ENCODE results near the gene C6orf15.

Gene C6orf15

DNA sequence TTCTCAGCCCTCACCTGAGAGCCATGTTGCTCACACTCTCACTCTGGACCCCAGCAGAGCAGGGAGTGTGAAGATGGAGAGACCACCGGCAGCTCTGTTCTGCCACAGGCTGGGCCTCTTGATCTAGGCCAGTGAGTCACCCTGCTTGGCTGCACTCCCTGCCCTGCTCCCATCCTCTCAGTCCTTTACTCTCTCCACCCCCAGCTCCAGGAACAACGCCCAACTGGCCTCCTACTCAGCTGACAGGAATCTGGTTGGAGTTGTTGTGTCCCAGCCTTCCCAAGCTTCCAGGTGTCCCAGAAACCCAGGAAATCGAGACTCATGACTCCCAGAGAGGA, 2.1 kb upstream of the C6orf15 start, which contains the start of gene PSORS1C1:
PSORS1C1 (plus strand) TSS at position 260 of the 338 bp plus-strand sequence. CDS start 14,833 bp downstream, outside the sequence.
- no peaks in the 10 kb centered on the region for H3K36me3 ChIP-seq (ENCODE audit: control insufficient read depth, insufficient read depth, low read length)
- H3K27ac ChIP-seq (ENCODE audit: low read depth, low read length): peak within 1 kb of the TSS; percentile 83
- peaks cover 3% of the 10 kb centered on the region for H3K27me3 ChIP-seq (ENCODE audit: control insufficient read depth, insufficient read depth, low read length)
- H3K4me1 ChIP-seq (ENCODE audit: control insufficient read depth, insufficient read depth, low read length): peaks cover 22% of the 10 kb centered on the region
- no peak within 1 kb of the TSS for H3K9ac ChIP-seq (ENCODE audit: low read length)
- H3K4me3 ChIP-seq (ENCODE audit: low read length): peak within 1 kb of the TSS; percentile 48

DNA sequence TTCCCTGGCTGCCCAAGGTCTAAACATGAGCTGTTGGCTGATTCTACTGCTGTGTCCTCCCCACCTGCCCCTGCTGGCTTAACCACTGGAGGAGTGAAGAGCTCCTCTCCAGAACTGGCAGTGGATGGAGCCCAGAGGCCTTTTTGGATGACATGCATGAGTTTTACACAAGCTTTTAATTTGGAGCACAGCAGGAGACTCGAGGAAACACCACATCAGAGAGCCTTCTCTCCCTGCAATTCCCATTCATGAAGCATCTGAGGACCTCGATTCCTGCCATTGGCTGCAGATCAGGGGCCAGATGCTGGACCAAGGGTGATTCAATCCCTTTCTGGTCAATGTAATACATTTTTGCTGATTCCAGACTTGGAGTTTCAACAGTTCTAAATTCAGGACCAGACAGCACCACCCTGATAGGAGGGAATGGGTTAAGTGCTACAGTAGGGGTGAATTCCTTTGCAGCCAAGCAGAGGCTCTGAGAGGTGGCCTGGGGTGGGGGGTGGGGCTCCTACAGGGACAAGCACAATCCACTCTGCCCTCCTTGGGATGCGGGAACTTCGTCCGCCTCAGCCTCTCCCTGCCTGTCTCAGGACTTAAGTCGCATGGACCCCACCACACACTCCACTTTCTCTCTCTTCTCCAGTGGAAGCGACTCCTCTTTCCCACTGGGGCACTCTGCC, 1.6 kb upstream of the C6orf15 start:
- Histone ChIP-seq H3K4me1 (ENCODE audit: control insufficient read depth, insufficient read depth, low read length) (peaks cover 22% of the 10 kb centered on the region), H3K36me3 (ENCODE audit: control insufficient read depth, insufficient read depth, low read length) (no peaks in the 10 kb centered on the region), H3K4me3 (ENCODE audit: low read length) (peak overlapping the region; percentile 48), H3K27ac (ENCODE audit: low read depth, low read length) (peak overlapping the region; percentile 83), H3K27me3 (ENCODE audit: control insufficient read depth, insufficient read depth, low read length) (peaks cover 3% of the 10 kb centered on the region), H3K9ac (ENCODE audit: low read length) (no peak overlapping the region)

DNA sequence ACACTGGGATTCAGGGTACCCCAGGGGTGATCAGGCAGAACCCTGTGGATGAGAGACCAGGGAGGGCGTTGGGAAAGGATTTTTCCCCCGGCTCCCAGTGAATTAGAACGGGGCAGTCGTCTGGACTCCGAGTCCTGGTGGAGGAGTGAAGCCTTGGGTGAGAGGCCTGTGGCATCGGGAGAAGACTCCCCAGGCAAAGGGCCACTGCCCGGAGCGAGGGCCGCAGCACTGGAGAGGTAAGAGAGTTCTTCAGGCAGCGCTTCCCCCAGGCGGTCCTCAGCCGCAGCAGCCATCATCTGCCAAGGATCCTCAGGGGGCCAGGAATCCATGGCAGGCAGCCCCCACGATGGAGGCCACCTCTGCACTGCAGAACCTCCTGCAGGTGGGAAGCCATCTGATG, 663 bp downstream of the C6orf15 start:
- Histone ChIP-seq H3K4me3 (ENCODE audit: low read length) (no peak overlapping the region), H3K27me3 (ENCODE audit: control insufficient read depth, insufficient read depth, low read length) (no peaks in the 10 kb centered on the region), H3K4me1 (ENCODE audit: control insufficient read depth, insufficient read depth, low read length) (peaks cover 22% of the 10 kb centered on the region), H3K9ac (ENCODE audit: low read length) (no peak overlapping the region), H3K27ac (ENCODE audit: low read depth, low read length) (no peak overlapping the region), H3K36me3 (ENCODE audit: control insufficient read depth, insufficient read depth, low read length) (no peaks in the 10 kb centered on the region)

DNA sequence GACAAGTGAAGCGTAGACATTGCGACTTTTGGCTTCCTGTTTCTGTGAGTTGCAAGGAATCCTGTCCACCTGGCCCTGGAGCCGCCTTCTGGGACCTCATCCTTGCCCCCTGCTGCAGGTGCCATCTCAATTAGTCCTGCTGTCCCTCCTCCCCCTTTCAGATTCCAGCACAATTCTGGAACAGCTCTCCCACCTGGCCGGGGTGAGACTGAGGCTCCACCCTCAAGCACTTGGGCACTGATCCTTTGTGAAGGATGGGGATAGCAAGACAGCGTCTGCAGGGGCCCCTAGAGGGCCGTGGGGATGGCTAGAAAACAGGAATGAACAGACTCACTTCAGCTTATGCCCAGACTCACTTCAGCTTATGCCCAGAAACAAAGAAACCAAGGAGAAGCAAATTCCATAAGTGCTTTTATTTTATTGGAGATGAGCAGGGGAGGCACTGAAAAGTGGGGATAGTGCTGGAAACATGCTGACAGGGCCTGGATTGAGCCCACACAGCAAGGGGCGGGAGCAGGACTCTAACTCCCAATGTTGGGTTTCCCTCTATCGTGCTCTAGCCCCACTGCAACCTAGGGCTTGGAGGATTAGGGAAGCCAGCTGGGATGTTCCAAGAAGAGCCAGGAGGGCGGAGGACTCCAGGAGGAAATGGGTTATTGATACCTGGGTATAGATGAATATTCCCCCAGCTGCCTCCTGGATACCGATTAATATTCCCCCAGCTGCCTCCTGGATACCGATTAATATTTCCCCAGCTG, 1.4 kb downstream of the C6orf15 start:
- Histone ChIP-seq H3K9ac (ENCODE audit: low read length) (no peak overlapping the region), H3K4me1 (ENCODE audit: control insufficient read depth, insufficient read depth, low read length) (peaks cover 22% of the 10 kb centered on the region), H3K36me3 (ENCODE audit: control insufficient read depth, insufficient read depth, low read length) (no peaks in the 10 kb centered on the region), H3K27me3 (ENCODE audit: control insufficient read depth, insufficient read depth, low read length) (no peaks in the 10 kb centered on the region), H3K27ac (ENCODE audit: low read depth, low read length) (no peak overlapping the region), H3K4me3 (ENCODE audit: low read length) (no peak overlapping the region)

DNA sequence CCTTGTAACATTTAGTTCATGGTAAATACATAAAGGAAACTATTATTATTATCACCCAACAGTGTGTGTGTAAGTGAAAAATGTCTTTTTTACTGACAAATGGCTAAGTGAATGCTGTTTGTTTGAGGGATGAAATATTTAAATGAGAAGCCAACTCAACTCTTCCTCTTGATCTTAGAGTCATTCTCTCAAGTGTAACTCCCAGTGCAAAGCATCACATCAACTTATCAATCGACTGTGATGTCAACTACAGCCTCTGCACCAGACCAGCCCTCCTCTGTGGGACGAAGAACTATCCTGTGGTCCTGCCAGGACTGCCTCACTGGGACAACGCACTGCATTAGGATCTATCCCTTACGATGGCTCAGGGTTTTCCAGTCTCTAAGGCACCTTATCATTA, 5.3 kb downstream of the C6orf15 start:
- H3K36me3 ChIP-seq (ENCODE audit: control insufficient read depth, insufficient read depth, low read length): no peaks in the 10 kb centered on the region
- no peak overlapping the region for H3K9ac ChIP-seq (ENCODE audit: low read length)
- no peaks in the 10 kb centered on the region for H3K4me1 ChIP-seq (ENCODE audit: control insufficient read depth, insufficient read depth, low read length)
- H3K27ac ChIP-seq (ENCODE audit: low read depth, low read length): no peak overlapping the region
- H3K27me3 ChIP-seq (ENCODE audit: control insufficient read depth, insufficient read depth, low read length): no peaks in the 10 kb centered on the region
- H3K4me3 ChIP-seq (ENCODE audit: low read length): no peak overlapping the region

DNA sequence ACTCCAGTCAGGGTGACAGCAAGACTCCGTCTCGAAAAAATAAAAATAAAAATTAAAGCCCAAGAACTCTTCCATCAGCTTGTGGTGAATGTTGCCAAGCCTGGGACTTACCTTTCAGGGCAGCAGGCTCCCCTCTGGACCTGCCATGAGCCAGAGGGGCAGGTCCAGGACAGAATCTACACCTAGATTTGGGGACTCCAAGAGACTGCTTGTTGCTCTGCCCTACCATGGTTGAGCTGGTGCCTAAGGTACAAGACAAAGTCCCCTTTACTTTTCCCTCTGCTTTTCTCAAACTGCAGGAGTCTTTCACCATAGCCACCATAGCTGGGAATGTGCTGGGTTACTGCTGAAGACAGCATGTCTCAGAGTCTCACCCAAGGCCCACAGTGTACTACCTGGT, 9.2 kb downstream of the C6orf15 start:
- Histone ChIP-seq H3K9ac (ENCODE audit: low read length) (no peak overlapping the region), H3K4me3 (ENCODE audit: low read length) (no peak overlapping the region), H3K36me3 (ENCODE audit: control insufficient read depth, insufficient read depth, low read length) (no peaks in the 10 kb centered on the region), H3K4me1 (ENCODE audit: control insufficient read depth, insufficient read depth, low read length) (no peaks in the 10 kb centered on the region), H3K27me3 (ENCODE audit: control insufficient read depth, insufficient read depth, low read length) (no peaks in the 10 kb centered on the region), H3K27ac (ENCODE audit: low read depth, low read length) (no peak overlapping the region)

DNA sequence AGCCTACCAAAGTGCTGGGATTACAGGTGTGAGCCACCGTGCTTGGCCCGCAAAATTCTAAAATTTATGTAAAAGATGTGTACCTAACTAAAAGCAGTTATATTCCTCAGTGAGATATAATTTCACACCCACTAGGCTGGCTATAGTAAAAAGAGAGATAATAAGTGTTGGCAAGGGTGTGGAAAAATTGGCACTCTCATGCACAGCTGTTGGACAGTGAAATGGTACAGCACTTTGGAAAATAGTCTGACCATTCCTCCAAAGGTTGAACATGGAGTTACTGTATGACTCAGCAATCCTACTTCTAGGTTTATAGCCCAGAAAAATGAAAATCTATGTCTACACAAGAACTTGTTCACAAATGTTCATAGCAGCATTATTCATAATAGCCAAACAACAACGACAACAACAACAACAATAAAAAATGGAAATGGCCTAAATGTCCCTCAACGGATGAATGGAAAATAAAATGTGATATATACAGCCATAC, 13.9 kb downstream of the C6orf15 start:
- Histone ChIP-seq H3K27ac (ENCODE audit: low read depth, low read length) (no peak overlapping the region), H3K9ac (ENCODE audit: low read length) (no peak overlapping the region), H3K36me3 (ENCODE audit: control insufficient read depth, insufficient read depth, low read length) (no peaks in the 10 kb centered on the region), H3K4me3 (ENCODE audit: low read length) (no peak overlapping the region), H3K27me3 (ENCODE audit: control insufficient read depth, insufficient read depth, low read length) (no peaks in the 10 kb centered on the region), H3K4me1 (ENCODE audit: control insufficient read depth, insufficient read depth, low read length) (no peaks in the 10 kb centered on the region)

DNA sequence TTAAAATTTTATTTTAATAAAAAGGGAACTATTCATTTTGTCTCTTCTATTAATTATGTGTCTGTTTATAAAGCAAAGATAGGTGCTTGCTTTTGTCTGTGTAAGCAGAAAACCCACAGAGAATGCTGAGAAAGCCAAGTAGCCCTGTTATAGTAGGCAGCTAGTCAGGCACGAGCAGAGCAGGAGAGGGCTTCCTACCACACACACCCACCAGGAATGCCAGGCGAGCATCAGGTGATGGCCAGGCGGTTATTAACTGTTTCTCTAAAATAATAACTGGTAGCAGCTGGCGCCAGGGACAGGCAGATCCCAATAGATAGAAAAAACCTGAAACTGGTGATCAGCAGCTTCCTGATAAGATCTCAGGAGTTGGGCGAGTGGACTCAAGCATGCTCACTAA, 15.7 kb downstream of the C6orf15 start:
- Histone ChIP-seq H3K27me3 (ENCODE audit: control insufficient read depth, insufficient read depth, low read length) (no peaks in the 10 kb centered on the region), H3K4me3 (ENCODE audit: low read length) (no peak overlapping the region), H3K9ac (ENCODE audit: low read length) (no peak overlapping the region), H3K4me1 (ENCODE audit: control insufficient read depth, insufficient read depth, low read length) (no peaks in the 10 kb centered on the region), H3K36me3 (ENCODE audit: control insufficient read depth, insufficient read depth, low read length) (no peaks in the 10 kb centered on the region), H3K27ac (ENCODE audit: low read depth, low read length) (no peak overlapping the region)

DNA sequence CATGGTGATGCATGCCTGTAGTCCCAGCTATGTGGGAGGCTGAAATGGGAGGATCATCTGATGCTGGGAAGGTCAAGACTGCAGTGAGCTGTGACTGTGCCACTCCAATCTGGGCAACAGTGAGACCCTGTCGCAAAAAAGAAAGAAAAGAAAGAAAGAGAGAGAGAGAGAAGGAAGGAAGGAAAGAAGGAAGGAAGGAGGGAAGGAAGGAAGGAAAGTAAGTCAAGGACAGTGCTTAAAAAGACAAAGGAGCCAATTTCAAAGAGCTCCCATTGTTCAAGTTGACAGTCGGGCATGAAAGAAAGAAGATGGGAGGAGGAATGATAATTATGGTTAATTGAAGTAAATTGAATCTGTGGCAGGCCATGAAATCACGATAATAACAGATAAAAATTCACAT, 16.2 kb downstream of the C6orf15 start:
- H3K4me1 ChIP-seq (ENCODE audit: control insufficient read depth, insufficient read depth, low read length): no peaks in the 10 kb centered on the region
- H3K9ac ChIP-seq (ENCODE audit: low read length): no peak overlapping the region
- H3K27me3 ChIP-seq (ENCODE audit: control insufficient read depth, insufficient read depth, low read length): no peaks in the 10 kb centered on the region
- no peak overlapping the region for H3K4me3 ChIP-seq (ENCODE audit: low read length)
- H3K27ac ChIP-seq (ENCODE audit: low read depth, low read length): no peak overlapping the region
- H3K36me3 ChIP-seq (ENCODE audit: control insufficient read depth, insufficient read depth, low read length): no peaks in the 10 kb centered on the region

DNA sequence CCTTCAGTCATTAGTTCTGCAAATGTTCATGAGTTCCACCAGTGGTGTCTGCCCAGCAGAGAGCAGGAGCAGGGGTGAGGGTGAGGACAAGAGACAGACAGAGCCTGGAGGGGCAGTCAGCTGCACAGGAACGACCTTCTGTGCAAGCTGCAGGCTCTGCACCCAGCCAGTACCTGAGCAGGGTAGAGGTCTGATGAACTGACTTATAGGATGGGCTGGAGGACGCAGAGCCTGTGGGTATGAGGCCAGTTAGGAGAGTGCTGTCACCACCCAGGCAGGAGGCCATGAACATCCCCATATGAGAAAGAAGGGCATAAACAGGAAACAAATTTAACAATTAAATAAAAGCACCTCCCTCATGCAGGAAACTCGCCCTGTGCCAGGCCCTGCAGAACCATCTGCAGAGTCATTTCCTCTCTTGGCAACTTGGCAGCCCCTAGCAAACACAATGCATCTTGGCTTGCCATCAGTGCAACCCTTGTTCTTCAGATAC, 17.9 kb downstream of the C6orf15 start:
- no peak overlapping the region for H3K27ac ChIP-seq (ENCODE audit: low read depth, low read length)
- no peak overlapping the region for H3K4me3 ChIP-seq (ENCODE audit: low read length)
- no peak overlapping the region for H3K9ac ChIP-seq (ENCODE audit: low read length)
- no peaks in the 10 kb centered on the region for H3K27me3 ChIP-seq (ENCODE audit: control insufficient read depth, insufficient read depth, low read length)
- H3K4me1 ChIP-seq (ENCODE audit: control insufficient read depth, insufficient read depth, low read length): no peaks in the 10 kb centered on the region
- no peaks in the 10 kb centered on the region for H3K36me3 ChIP-seq (ENCODE audit: control insufficient read depth, insufficient read depth, low read length)

DNA sequence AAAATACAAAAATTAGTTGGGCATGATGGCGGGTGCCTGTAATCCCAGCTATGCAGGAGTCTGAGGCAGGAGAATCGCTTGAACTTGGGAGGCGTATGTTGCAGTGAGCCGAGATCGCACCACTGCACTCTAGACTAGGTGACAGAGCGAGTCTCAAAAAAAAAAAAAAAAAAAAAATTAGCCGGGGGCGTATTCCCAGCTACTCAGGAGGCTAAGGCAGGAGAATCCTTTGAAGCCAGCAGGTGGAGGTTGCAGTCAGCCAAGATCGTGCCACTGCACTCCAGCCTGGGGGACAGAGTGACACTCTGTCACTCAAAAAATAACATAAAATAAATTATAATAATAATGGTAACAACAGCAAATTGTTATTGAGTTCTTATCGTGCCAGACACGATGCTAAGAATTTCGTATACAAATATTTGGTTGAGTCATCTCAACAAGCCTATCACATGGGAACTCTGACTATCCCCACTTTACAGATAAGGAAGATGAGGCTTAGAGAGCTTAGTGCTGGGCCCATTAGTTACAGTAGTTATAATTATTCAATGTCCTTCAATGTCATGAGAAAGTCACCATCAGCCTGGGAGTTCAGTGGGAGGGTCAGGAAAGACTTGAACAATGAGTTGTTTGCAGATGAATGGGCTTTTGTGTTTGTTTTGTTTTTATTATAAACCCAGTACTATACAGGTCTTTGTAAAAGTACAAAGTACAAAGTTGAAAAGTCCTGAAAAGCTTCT, 19.4 kb downstream of the C6orf15 start:
- H3K27ac ChIP-seq (ENCODE audit: low read depth, low read length): no peak overlapping the region
- H3K4me3 ChIP-seq (ENCODE audit: low read length): no peak overlapping the region
- H3K9ac ChIP-seq (ENCODE audit: low read length): no peak overlapping the region
- no peaks in the 10 kb centered on the region for H3K27me3 ChIP-seq (ENCODE audit: control insufficient read depth, insufficient read depth, low read length)
- H3K36me3 ChIP-seq (ENCODE audit: control insufficient read depth, insufficient read depth, low read length): no peaks in the 10 kb centered on the region
- no peaks in the 10 kb centered on the region for H3K4me1 ChIP-seq (ENCODE audit: control insufficient read depth, insufficient read depth, low read length)

DNA sequence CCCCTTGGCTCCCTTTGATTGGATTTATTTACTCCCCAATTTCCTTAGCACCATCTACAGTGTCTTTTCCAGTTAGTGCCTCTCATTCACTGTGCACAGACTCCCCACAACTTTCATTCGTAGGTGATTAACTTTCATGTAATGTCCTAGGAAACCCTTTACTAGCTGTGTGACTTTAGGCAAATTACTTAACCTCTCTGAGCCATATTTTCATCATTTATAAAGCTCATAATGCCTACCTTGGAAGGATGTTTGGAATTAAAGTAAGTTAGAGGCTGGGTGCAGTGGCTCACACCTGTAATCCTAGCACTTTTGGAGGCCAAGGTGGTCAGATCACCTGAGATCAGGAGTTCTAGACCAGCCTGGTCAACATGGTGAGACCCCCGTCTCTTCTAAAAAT, 20.1 kb downstream of the C6orf15 start:
- Histone ChIP-seq H3K36me3 (ENCODE audit: control insufficient read depth, insufficient read depth, low read length) (no peaks in the 10 kb centered on the region), H3K4me3 (ENCODE audit: low read length) (no peak overlapping the region), H3K27me3 (ENCODE audit: control insufficient read depth, insufficient read depth, low read length) (no peaks in the 10 kb centered on the region), H3K9ac (ENCODE audit: low read length) (no peak overlapping the region), H3K4me1 (ENCODE audit: control insufficient read depth, insufficient read depth, low read length) (no peaks in the 10 kb centered on the region), H3K27ac (ENCODE audit: low read depth, low read length) (no peak overlapping the region)

All from rectal smooth muscle tissue (tissue), 1 donor.